HG02884 (cell line): ENCODE measurements around the gene BTBD17.

Source experiments
- ATAC-seq: cut with Tn5 transposase; IDR thresholded peaks from one replicate; pipeline ENCODE4 v1.9.1; 2021; ENCODE audit warnings: mild to moderate bottlenecking, moderate library complexity; ENCODE audit not compliant: unreplicated experiment

Gene BTBD17

DNA sequence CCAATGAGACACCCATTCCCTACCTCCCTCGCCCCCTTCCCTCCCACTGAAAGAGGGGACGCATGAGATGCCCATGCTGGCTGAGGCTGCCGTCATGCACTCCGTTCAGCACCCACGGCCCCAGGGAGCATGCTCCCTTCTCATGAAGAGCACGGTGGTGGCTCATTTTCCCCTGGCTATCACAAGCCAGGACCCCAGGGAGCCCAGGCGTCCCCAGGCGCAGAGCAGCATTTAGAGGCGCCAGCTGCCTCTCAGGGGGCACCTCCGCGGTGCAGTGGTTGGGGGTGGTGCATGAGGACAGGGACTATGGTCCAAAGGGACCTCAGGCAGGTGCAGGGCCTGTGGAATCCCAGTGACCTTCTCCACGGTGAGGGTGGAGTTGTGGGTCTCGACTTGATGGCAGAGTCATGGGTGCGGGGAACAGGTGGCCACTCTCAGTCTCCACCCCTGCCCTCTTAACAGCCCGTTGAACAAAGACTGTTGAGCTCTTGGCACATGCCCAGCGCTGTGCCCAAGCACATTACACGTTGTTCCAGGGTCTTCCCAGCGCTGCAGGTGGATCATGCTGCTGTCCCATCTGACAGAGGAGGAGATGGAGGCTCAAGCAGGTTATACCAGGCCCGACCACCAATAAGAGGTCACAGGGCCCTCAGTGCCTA, 22.0 kb downstream of the BTBD17 start:
- no peak for ATAC-seq

DNA sequence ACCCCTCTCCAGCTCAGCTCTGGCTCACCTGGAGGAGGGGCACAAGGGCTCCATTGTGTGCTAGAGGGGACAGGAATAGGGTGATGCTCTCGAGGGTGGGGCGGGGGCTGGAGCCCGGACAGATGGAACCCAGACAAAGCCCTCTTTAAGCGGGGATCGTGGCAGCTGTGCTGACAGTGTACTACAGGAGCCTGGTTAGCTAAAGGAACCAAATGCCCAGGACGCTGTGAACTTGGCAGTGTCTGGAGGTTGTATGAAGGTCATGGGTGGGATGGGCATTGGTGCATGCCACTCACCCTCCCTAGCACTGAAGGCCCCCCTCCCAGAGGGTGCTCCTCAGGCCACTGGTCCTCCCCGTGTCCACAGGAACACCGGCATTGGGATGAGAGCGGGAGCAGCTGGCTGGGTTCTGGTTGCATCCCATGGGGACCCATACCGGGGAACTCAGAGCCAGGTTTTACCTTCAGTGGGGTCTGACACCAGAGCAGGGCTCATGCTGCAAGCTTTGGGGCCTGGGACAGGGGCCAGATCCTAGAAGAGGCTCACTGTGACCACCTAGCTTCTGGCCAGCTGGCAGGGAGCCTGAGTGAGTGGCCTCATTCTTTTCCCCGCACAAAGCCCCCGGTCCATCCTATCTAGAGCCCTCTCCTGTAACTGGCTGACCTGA, 23.7 kb downstream of the BTBD17 start:
- no peak for ATAC-seq

DNA sequence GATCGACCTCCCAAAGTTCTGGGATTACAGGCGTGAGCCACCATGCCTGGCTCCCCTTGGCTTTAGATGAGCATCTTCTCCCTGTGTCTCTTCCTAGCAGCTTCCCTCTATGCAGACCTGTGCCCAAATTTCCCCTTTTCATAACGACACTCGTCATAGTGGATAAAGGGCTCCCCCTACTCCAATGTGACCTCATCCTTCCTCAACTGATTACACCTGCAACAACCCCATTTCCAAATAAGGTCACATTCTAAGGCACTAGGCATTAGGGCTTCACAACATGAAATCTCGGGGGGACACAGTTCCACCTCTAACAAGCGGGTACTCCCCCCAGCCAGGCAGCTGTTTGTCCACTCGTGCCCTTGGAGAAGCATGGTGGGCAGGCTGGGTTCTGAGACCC, 25.4 kb downstream of the BTBD17 start:
- ATAC-seq, result no peak

DNA sequence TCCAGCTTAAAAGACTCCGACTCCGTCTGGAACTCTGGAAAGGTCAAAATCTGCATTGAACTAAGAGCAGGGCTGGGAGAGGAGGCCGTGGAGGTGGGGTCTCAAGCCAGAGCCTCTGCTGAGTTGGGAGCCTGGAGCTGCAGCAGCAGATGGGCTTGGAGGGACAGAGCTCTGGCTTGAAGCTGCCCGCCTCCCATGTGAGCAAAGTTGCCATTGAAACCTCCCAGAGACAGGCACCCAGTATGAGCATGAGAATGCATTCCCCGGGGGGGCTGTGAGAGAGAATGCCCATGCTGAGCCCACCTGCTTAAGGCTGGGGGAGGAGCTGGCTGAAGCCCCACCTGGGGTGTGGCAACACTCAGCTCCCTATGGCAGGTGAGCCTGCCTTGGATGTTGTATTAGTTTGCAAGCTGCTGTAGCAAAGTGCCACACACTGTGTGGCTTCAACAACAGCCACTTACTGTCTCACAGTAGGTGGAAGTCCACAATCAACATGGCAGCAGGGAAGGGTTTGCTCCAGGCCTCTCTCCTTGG, 26.1 kb downstream of the BTBD17 start:
- no peak for ATAC-seq

DNA sequence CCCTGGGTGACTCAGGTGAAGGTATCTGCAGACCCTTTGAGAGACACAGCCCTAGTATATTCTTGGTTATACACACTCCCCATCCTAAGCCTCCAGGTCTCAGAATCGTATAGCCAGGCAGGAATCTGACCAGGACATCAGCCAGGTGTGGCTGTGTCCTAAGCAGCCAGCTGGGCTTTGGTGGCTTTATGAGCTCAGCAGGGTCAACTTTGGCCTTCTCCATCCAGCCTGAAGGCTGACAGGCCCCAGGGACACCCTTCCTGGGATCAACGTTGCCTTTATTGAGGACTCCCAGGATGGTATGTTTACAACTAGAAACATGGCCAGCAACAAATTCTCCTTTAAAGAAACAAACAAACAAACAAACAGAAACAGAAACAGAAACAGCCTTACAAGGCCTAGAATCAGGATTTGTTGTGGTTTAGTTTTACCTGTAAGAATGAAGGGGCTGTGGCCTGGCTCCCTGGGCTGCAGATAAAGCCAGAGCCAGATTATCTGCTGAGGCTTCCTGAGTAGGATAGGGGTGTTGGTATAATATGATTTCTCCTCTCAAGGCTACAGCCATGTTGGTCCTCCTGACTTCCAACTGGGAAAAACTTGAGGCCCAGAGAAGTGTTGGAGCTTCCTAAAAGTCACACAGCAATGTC, 27.2 kb downstream of the BTBD17 start:
- no peak for ATAC-seq

DNA sequence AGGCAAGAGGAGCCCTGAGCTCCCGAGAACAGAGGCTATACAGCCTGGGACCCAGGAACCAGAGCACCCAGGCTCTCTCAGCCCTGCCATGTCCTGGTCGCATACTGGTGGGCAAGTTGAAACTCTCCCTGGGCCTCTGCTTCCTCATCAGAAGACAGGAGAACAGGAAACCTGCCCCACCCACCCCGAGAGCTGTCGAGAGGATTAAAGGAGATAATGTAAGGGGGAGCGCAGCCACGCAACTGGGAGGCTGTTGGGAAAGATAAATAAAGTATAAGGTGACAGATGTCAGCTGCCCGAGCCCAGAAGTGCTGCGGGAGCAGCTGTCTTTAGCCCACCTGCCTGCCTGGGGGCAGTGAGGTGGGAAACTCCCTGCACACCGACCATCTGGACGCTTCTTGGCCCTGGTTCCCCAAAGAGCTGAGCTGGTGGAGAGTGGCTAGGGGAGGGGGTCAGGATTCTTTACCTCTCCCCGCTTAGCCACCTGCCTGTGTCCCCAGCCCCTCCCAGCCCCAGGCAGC, 28.8 kb downstream of the BTBD17 start:
- ATAC-seq, result no peak

DNA sequence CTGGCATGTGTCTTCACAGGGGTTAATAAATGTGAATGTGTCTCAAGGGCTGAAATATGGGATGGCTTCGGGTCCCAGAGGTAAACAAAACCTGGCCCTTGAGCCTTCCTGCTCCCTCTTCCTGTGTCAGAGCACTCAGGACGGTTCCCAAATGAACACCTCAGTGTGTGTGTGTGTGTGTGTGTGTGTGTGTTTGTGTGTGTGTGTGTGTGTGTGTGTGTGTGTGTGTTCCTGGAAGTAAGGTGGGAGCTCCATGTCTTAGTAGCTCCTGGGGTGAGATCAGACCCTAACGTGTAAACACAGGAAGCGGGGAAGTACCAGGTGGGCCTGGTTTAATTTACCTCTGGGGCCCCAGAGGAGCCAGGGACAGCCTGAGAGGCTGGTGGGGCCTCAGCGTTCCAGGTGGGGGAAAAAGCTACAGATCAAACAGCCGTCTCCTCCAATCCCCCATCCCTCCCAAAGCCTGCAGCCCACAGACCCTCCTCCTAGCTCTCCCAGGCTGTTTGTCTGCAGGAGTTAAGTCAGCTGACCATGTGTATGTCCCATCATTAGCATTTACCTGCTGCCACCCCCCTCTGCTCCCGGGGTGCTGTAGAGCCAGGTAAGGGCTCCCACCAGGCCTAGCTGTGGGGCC, 29.5 kb downstream of the BTBD17 start:
- no peak for ATAC-seq

DNA sequence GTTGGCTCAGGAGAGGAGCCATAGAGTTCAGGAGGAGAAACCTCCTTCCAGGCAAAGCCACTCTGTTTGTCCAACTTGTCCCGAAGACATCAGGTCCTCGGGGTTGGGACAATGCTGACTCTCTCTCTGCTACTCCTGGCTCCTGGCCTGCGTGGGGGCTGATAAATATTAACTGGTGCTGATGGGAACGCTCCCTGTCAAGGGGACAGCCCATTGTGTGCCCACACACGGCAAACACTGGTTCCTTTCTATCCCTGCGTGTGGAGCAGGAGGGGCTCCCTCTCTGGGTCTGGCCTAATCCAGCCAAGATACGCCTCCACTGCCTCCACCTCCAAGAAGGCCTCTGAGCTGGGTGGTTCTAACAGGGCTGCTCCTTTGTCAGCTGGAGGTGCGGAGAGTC, 31.2 kb downstream of the BTBD17 start:
- no peak for ATAC-seq

DNA sequence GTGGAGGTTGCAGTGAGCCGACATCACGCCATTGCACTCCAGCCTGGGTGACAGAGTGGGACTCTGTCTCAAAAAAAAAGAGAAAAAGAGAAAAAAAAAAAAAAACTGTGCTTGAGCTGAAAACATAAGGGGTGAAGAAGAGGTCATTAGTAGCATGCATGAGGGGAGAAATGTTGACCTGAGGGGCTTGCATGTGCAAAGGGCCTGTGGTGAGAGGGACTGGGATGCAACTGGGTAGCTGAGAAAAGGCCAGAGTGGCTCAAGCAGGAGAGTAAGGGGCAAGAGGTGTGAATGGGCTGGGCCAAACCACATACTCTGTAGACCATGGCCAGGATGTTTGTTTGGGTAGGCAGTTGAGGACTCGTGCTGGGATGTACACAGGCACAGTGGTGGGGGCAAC, 32.3 kb downstream of the BTBD17 start:
- ATAC-seq, result no peak

DNA sequence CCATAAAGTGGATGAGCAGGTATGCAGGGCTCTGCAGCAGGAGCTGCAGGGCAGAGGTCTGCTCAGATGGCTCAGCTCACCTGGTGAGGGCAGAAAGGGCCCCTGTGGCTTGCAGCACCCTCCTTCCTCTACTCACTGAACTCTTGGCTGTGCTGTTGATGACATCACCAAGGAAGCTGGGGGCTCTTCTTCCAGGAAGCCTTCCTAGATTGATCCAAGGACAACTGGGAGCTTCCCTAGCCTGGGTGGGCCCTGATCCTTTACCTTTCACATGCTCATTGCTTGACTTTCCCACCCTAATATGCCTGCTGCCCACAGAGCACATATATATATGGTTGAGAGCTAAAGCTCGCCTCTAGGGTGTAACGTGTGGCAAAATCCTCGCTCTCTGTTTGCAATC, 33.2 kb downstream of the BTBD17 start:
- no peak for ATAC-seq

DNA sequence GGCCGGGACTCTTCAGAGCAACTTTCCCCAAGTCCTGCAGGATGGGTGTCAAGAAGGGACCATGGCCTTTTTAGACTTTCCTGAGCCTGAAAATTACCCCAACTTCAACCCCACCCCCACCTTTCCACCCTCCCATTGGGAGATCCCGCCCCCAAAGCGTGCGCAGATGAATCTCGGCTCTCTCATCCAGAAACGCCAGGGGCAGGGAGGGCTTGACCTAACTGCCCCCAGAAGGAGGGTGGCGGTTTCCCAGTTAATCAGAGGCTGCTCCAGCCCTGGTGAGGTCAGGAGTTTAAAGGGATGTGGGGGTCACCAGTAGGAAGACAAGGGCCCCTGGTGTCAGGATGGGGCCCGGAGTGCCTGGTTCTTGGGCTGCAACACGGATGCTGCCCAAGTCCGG, 35.2 kb downstream of the BTBD17 start:
- no peak for ATAC-seq

DNA sequence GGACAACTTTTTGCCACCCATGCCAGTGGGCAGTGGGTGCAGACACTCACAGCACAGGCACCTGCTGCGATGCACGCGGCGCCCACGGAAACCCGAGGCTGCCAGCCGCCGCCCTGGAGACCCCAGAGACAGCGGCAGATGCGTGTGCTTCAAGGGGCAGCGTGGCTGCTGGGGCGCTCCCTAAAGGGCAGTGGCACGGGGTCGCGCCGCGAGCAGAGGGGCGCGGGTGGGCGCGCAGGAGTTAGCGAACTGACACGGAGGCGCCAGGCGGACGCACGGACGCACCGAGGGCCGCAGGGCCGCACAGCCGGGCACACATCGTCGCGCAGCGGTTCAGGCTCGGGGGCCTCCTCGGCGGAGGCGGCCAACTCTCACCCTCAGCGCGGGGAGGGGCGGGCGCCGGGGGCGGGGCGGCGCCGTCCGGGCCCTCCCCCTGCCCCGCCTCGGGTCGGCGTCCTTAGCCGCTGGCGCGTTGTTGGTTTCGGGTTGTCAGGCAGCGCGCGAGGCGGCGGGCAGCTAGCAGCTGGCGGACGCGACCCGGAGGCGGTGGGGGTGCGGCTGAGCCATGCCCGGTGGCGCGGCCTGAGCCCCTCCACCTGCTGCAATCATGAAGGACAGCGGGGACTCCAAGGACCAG, 35.8 kb downstream of the BTBD17 start, which contains the start of gene KIF19:
KIF19 (plus strand) TSS at position 484 of the 637 bp plus-strand sequence; CDS start at position 608, 124 bp downstream.
- ATAC-seq, result no peak

DNA sequence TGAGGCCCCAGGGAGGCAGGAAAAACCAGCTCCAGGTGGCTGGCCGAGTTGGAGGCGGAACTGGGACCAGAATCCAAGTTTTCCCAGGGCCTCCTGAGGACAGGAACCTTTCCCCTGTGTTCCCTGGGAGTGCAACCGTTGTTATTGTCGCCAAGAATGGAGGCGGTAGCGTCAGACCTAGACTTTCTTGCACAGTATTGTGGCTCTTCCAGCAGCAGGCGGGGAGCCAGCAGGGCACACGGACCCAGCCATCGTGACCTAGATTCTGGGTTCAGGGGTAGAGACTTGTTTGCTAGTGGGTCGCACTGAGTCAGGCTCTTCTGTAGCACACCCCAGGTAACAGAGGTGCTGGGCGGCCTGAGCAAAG, 36.3 kb downstream of the BTBD17 start:
- ATAC-seq, result no peak

DNA sequence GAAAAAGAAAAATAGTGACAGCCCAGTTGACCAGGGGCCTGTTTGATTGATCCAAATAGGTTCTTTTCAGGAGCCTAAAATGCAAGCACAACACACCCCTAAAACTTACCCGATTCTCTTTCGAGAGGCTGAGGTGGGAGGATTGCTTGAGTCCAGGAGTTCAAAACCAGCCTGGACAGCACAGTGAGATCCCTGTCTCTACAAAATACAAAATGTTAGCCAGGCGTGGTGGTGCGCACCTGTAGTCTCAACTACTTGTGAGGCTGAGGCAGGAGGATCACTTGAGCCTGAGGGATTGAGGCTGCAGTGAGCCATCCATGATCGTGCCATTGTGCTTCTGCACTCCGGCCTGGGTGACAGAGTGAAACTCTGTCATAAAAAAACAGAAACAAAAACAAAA, 37.1 kb downstream of the BTBD17 start:
- ATAC-seq, result no peak

DNA sequence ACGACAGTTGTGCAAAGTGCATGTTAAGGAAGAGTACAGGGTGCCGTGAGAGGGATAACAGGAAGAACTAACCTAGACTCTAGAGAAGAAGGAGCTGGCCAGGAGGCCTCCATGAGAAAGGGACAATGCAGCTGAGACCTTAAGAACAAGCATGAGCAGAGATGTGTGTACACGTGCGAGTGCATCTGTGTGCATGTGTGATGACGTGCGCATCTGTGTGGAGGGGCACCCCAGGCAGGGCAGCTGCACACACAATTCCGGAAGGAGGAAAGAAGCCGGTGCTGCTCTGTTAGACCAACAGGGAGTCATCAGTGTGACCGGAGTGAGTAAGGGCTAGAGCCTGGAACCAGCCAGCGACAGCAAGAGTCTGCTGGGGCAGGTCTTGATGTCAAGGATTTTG, 43.3 kb downstream of the BTBD17 start:
- ATAC-seq, result no peak

DNA sequence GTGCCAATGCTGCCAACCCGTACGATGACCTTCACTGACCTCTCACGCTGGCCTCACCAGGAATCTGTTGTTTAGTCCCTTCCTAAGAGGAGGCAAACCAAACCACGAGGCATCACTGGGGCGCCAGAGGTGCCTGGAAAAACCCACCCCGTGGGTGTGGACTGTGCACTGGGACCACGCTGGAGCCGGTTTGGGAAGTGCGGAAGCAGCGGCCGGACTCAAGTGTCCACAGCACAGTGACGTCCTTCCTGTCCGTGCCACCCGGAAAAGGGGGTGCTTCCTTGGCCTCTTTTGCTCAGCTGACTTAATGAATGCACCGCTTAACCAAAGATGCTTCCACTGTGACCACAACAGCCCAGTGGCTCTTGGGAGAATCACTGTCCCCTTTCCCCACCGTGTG, 44.6 kb downstream of the BTBD17 start:
- no peak for ATAC-seq

DNA sequence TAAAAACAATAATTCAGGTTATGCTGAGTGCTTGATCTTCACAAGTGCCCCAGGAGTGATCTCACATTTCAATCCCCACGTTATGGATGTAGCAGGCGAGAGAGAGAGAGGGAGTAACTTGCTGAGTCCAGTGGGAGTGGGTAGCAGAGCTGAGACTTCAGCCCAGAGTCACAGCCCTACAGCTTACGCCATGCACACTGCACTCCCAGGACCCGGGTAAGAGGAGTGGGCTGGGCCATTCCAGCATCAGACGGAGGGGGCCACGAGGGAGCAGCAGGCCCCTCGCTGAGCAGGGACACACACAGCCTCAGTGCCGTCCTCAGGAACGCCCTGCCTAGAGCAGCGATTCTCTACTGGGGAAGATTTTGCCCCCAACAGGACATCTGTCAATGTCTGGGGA, 45.4 kb downstream of the BTBD17 start:
- no peak for ATAC-seq

DNA sequence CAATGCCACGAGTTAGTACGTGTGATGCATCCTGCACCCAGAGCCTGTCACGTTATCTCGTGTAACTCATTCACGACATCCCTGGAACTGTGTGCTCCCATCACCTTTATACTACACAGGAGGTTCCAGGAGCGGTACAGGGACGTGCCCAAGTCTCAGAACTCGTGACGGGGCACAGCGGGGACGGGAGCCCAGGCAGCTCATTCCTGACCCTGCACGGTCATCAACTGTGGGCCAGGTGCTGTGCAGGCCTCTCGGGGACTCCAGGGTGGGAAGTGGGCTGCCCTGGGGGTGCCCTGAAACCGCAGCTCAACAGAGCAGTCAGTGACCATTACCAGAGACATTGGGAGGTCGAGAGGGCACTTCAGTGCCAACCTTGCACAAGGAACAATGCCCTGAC, 46.8 kb downstream of the BTBD17 start:
- ATAC-seq, result no peak

DNA sequence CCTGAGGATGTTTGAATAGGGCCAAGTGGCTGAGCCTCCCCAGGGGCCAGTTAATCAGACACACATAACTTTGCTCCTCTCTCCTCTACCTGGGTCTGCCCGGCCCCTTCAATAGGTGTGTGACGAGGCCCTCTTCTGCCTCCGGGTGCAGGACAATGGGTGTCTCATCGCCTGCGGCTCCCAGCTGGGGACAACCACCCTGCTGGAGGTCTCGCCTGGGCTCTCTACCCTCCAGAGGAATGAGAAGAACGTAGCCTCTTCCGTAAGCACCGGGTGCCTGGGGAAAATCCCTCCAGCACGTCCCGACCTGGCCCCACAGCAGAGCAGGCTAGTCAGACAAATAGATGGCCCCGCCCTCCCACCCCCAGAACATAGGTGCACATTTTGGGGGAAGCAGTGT, 51.8 kb downstream of the BTBD17 start:
- ATAC-seq, result no peak

DNA sequence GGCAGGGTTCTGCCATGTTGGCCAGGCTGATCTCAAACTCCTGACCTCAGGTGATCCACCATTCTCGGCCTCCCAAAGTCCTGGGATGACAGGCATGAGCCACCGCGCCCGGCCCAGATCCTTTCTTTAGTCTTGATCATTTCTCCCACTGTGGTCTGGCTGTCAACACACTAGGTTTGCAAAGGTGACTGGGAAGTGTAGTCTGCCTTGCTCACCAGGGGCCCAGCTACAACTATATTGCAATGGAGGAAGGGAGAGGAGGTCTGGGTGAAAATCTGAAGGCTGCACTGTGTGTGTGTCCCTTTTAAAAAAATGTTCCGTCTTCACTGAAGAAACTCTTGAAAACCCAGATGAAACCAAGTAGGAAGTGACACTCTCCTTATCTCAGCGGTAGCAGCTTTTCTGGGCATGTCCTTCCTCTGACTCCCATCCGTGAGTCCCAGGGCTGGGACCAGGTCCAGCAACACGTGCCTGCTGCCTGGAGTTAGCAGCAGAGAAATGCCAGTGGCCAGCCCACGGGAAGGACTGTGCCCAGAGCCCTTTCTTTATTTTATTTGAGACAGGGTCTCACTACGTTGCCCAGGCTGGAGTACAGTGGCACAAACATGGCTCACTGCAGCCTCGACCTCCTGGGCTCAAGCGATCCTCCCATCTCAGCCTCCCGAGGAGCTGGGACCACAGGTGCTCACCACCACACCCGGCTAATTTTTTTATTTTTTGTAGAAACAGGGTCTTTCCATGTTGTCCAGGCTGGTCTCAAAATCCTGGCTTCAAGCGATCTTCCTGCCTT, 53.5 kb downstream of the BTBD17 start:
- ATAC-seq, result no peak
